CD14-positive monocyte (primary cell): Measurements from ENCODE around the gene LRIG1. TPM values are rescaled to one million over a fixed set of nuclear protein-coding genes. Genes with fewer than 3 reads are reported as not detected.

Source experiments
- DNase-seq, 3 donors: peaks; one replicate each; pipeline ENCODE4 v3.0.0-alpha.2; 2011 to 2022
- H2AFZ ChIP-seq: 2 replicates; pipeline ENCODE4 v1.6.0; 2012; ENCODE audit warnings: mild to moderate bottlenecking, low read depth, low read length, inconsistent platforms; ENCODE audit not compliant: insufficient read depth, poor library complexity, severe bottlenecking
- H3K27ac ChIP-seq, 2 donors: 1 replicate in 1 of 2; 2 replicates in 1 of 2; pipeline ENCODE4 v1.5.1; 2012 to 2013; ENCODE audit warnings: low read length in 2 of 2, control low read depth in 1 of 2, inconsistent platforms in 1 of 2, low read depth in 1 of 2, mild to moderate bottlenecking in 1 of 2
- H3K27me3 ChIP-seq, 2 donors: one replicate each; pipeline versions ENCODE4 v1.6.0 to v1.6.1; 2011 to 2013; ENCODE audit warnings: low read length in 2 of 2; ENCODE audit not compliant: control insufficient read depth in 2 of 2, insufficient read depth in 2 of 2
- H3K36me3 ChIP-seq, 2 donors: replicated peaks in 1 of 2; 1 replicate in 1 of 2; 2 replicates in 1 of 2; pipeline versions ENCODE4 v1.5.1 to v1.6.1; 2012 to 2013; ENCODE audit warnings: low read length in 2 of 2, control low read depth in 1 of 2, inconsistent platforms in 1 of 2, mild to moderate bottlenecking in 1 of 2; ENCODE audit not compliant: insufficient read depth in 2 of 2, control insufficient read depth in 1 of 2
- H3K4me1 ChIP-seq, 2 donors: 1 replicate in 1 of 2; 2 replicates in 1 of 2; pipeline versions ENCODE4 v1.5.1 to v1.6.1; 2012 to 2013; ENCODE audit warnings: low read length in 2 of 2, control low read depth in 1 of 2, inconsistent platforms in 1 of 2, mild to moderate bottlenecking in 1 of 2, moderate library complexity in 1 of 2; ENCODE audit not compliant: insufficient read depth in 2 of 2, control insufficient read depth in 1 of 2
- H3K4me2 ChIP-seq: replicated peaks from 2 replicates; pipeline ENCODE3; 2012; ENCODE audit warnings: low read length, moderate library complexity, mild to moderate bottlenecking; ENCODE audit not compliant: poor library complexity, severe bottlenecking; ENCODE audit errors: extremely low read depth
- H3K4me3 ChIP-seq, 3 experiments: fragments of 200-600 bp in 1 of 3; sonication (generic) in 1 of 3; replicated peaks in 1 of 3; 1 replicate in 2 of 3; 2 replicates in 1 of 3; pipeline ENCODE4 v1.5.1; 2011 to 2013; ENCODE audit warnings: low read length in 3 of 3, mild to moderate bottlenecking in 3 of 3, control low read depth in 2 of 3, low read depth in 2 of 3, inconsistent platforms in 1 of 3, moderate library complexity in 1 of 3
- H3K79me2 ChIP-seq: 2 replicates; pipeline ENCODE4 v1.6.0; 2012; ENCODE audit warnings: mild to moderate bottlenecking, control low read depth, inconsistent platforms, low read length, moderate library complexity; ENCODE audit not compliant: insufficient read depth
- H3K9ac ChIP-seq: 2 replicates; pipeline ENCODE4 v1.6.0; 2017; ENCODE audit warnings: low read length, mild to moderate bottlenecking; ENCODE audit not compliant: insufficient read depth, poor library complexity, severe bottlenecking
- H3K9me3 ChIP-seq, 2 donors: replicated peaks in 1 of 2; 1 replicate in 1 of 2; 2 replicates in 1 of 2; pipeline versions ENCODE4 v1.5.1 to v1.6.1; 2012 to 2013; ENCODE audit warnings: low read length in 2 of 2, control low read depth in 1 of 2; ENCODE audit not compliant: control insufficient read depth in 1 of 2, insufficient read depth in 1 of 2
- H4K20me1 ChIP-seq: 2 replicates; pipeline ENCODE4 v1.6.0; 2012; ENCODE audit warnings: mild to moderate bottlenecking, low read length, control low read depth, moderate library complexity; ENCODE audit not compliant: insufficient read depth
- H3K27ac Mint-ChIP-seq, 7 donors: one replicate each; pipeline ENCODE4 v1.8.0; 2020; ENCODE audit warnings: mild to moderate bottlenecking in 7 of 7, mixed read lengths in 7 of 7, moderate library complexity in 6 of 7, inconsistent platforms in 2 of 7
- H3K27me3 Mint-ChIP-seq, 3 donors: one replicate each; pipeline ENCODE4 v1.8.0; 2021 to 2022; ENCODE audit warnings: low read depth in 3 of 3, mild to moderate bottlenecking in 3 of 3, mixed read lengths in 3 of 3, moderate library complexity in 3 of 3, inconsistent platforms in 1 of 3
- H3K36me3 Mint-ChIP-seq, 2 donors: one replicate each; pipeline ENCODE4 v1.8.0; 2020; ENCODE audit warnings: mixed read lengths in 2 of 2, inconsistent platforms in 1 of 2, mild to moderate bottlenecking in 1 of 2
- H3K4me1 Mint-ChIP-seq: one replicate; pipeline ENCODE4 v1.8.0; 2020; ENCODE audit warnings: mild to moderate bottlenecking, mixed read lengths
- H3K4me3 Mint-ChIP-seq, 2 donors: one replicate each; pipeline ENCODE4 v1.8.0; 2020; ENCODE audit warnings: mild to moderate bottlenecking in 2 of 2, mixed read lengths in 2 of 2, moderate library complexity in 1 of 2
- H3K9me3 Mint-ChIP-seq, 7 donors: one replicate each; pipeline ENCODE4 v1.8.0; 2020 to 2022; ENCODE audit warnings: mixed read lengths in 7 of 7, mild to moderate bottlenecking in 6 of 7, moderate library complexity in 6 of 7, inconsistent platforms in 2 of 7
- WGBS: methylation state at CpG from one replicate; pipeline ENCODE4 v1.1.5; 2013; ENCODE audit warnings: missing lambda C conversion rate; ENCODE audit not compliant: insufficient coverage; 5-methylcytosine and 5-hydroxymethylcytosine counted together
- intact Hi-C, 2 donors: fragments of 100-400 bp; cut with micrococcal nuclease; formaldehyde crosslinking; loops; one replicate each; pipeline versions ENCODE4 v1.15.0 to v1.15.1; 2023
- polyA plus RNA-seq, 3 donors: library from polyadenylated mRNA; depleted of rRNA in 1 of 3; unstranded in 2 of 3; stranded (reverse) in 1 of 3; fragments of 300-500 nt in 2 of 3; fragments of >200 nt in 1 of 3; fragmentation: Illumina TruSeq in 2 of 3; gene quantifications; 1 replicate in 2 of 3; 2 replicates in 1 of 3; pipeline ENCODE4 v1.2.3, GENCODE V29; 2012 to 2021
- TF ChIP-seq, protein P1 (sequence below): fragments of 200-600 bp; IDR thresholded peaks from one replicate; pipeline ENCODE4 v1.8.0; 2022; ENCODE audit warnings: antibody characterized with exemption, mild to moderate bottlenecking

Gene LRIG1
- polyA plus RNA-seq, 3 donors, result 0.82 to 1.9 (median 1.0) TPM

DNA sequence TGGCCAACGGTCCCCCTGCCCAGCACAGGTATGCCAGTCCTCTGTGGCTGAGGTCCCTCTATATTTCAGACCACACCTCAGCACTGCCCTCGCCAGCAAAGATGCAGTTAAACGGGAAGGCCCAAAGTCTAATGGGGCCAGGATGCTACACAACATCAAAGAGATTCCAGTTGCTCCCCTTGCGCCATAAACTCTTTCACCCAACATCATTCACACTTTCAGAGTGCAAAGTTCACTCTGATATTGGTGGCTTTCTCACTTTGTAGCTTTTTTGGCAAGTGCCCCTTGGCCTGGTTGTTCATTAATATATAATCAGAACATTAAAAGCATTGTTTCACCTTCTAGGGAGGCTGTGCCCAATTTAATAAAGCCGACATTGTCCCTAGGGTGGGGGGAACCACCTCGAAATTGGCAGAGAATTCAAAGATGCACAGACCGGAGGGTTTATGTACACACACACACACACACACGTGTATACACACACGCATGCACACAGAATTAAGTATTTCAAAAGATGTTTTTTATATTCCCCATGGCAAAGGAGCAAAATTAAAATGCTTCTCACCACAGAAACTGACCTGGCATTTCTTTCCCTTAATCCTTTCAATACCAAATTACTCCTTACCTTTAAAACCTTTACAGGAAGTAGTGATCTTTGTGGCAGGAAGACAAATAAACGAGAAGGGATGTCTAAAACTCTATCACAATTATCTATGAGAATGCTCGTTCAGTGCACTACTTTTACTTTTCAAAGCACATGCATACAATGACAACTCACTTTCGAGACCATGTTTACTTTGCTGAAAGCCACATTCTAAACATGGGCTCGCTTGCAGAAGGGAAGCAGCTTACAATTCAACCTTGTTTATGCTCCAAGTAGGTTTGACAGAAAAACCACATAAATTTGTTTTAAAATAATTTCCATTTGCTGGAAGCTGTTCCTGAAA lies 19.5 kb downstream of the LRIG1 start:
- Mint-ChIP-seq H3K27me3 (peaks cover 0 to 3% (median 0%) of the 10 kb centered on the region in 3 donors), H3K36me3 (no peaks in the 10 kb centered on the region), H3K4me3 (no peak overlapping the region), H3K9me3 (peaks cover 5 to 12% (median 9%) of the 10 kb centered on the region in 7 donors), H3K27ac (peak overlapping the region in 1 of 7 donors; percentile 16), H3K4me1 (peaks cover 21% of the 10 kb centered on the region)
- Histone ChIP-seq H3K79me2 (no peaks in the 10 kb centered on the region), H3K9ac (no peak overlapping the region), H3K9me3 (peaks cover 3 to 6% of the 10 kb centered on the region in 2 donors), H3K4me2 (no peak overlapping the region), H3K36me3 (no peaks in the 10 kb centered on the region), H3K27ac (no peak overlapping the region), H3K4me1 (no peaks in the 10 kb centered on the region), H3K4me3 (no peak overlapping the region), H2AFZ (no peak overlapping the region), H3K27me3 (no peaks in the 10 kb centered on the region), H4K20me1 (no peaks in the 10 kb centered on the region)
- intact Hi-C loops, result no loop called here
- no peak for DNase-seq
- TF ChIP-seq, protein P1, sequence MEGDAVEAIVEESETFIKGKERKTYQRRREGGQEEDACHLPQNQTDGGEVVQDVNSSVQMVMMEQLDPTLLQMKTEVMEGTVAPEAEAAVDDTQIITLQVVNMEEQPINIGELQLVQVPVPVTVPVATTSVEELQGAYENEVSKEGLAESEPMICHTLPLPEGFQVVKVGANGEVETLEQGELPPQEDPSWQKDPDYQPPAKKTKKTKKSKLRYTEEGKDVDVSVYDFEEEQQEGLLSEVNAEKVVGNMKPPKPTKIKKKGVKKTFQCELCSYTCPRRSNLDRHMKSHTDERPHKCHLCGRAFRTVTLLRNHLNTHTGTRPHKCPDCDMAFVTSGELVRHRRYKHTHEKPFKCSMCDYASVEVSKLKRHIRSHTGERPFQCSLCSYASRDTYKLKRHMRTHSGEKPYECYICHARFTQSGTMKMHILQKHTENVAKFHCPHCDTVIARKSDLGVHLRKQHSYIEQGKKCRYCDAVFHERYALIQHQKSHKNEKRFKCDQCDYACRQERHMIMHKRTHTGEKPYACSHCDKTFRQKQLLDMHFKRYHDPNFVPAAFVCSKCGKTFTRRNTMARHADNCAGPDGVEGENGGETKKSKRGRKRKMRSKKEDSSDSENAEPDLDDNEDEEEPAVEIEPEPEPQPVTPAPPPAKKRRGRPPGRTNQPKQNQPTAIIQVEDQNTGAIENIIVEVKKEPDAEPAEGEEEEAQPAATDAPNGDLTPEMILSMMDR, result no peak
- WGBS, result 29% methylated on average over 4 of the region's 13 CpGs

DNA sequence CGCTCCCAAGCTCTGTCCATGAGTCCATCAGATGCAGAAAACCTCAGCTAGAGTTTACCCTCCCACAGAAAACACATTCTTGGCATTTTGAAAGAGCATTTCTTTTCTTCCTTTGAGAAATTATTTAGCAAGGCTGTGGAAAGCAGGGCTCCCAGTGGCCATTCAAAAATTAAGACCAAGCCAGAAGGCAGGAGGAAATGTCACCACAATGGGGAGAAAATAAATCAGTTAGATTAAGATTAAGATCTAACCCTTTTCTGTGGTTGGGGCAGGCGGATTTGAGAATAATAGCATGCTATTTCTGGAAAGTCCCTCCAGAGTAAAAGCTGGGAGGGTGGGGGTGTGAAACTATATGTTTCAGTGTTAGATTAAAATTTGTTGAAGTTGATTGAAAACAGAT lies 20.2 kb downstream of the LRIG1 start:
- Mint-ChIP-seq H3K36me3 (no peaks in the 10 kb centered on the region), H3K9me3 (peaks cover 5 to 12% (median 9%) of the 10 kb centered on the region in 7 donors), H3K27ac (no peak overlapping the region), H3K27me3 (peaks cover 0 to 3% (median 0%) of the 10 kb centered on the region in 3 donors), H3K4me1 (peaks cover 21% of the 10 kb centered on the region), H3K4me3 (no peak overlapping the region)
- TF ChIP-seq, protein P1, result no peak
- no peak overlapping the region for H3K9ac ChIP-seq
- intact Hi-C loops, result no loop called here
- no peak overlapping the region for H3K4me2 ChIP-seq
- WGBS, result no CpG with 5 or more reads among the region's 2 CpGs
- no peaks in the 10 kb centered on the region for H4K20me1 ChIP-seq
- no peak overlapping the region for H2AFZ ChIP-seq
- no peak overlapping the region for H3K4me3 ChIP-seq
- no peaks in the 10 kb centered on the region for H3K36me3 ChIP-seq
- DNase-seq, result no peak
- no peaks in the 10 kb centered on the region for H3K79me2 ChIP-seq
- no peaks in the 10 kb centered on the region for H3K4me1 ChIP-seq
- H3K9me3 ChIP-seq, result peaks cover 3 to 6% of the 10 kb centered on the region in 2 donors
- H3K27ac ChIP-seq, result no peak overlapping the region
- no peaks in the 10 kb centered on the region for H3K27me3 ChIP-seq
